Osteoblast (primary cell): ENCODE measurements around the gene TENM4. TPM values are rescaled to one million over a fixed set of nuclear protein-coding genes. Genes with fewer than 3 reads are reported as not detected.

Source experiments
- DNase-seq: peaks from one replicate; pipeline ENCODE4 v3.0.0; 2011; ENCODE audit warnings: low spot score, mixed read lengths; ENCODE audit not compliant: insufficient read length; ENCODE audit errors: missing footprints
- H2AFZ ChIP-seq: 2 replicates; pipeline ENCODE4 v1.6.0; 2011; ENCODE audit warnings: mild to moderate bottlenecking, low read length
- H3K27ac ChIP-seq: 2 replicates; pipeline ENCODE4 v1.5.1; 2011; ENCODE audit warnings: mild to moderate bottlenecking, low read depth, low read length, moderate library complexity
- H3K27me3 ChIP-seq: 2 replicates; pipeline ENCODE4 v1.6.0; 2012; ENCODE audit warnings: mild to moderate bottlenecking, control low read depth, inconsistent platforms, low read length, moderate library complexity; ENCODE audit not compliant: insufficient read depth
- H3K36me3 ChIP-seq: 2 replicates; pipeline ENCODE4 v1.5.1; 2011; ENCODE audit warnings: mild to moderate bottlenecking, low read length, control low read depth, moderate library complexity; ENCODE audit not compliant: insufficient read depth
- H3K4me1 ChIP-seq: 2 replicates; pipeline ENCODE4 v1.5.1; 2011; ENCODE audit warnings: mild to moderate bottlenecking, low read length, control low read depth, moderate library complexity; ENCODE audit not compliant: insufficient read depth
- H3K4me2 ChIP-seq: 2 replicates; pipeline ENCODE4 v1.6.0; 2011; ENCODE audit warnings: mild to moderate bottlenecking, low read length; ENCODE audit not compliant: insufficient read depth
- H3K4me3 ChIP-seq: fragments of 200-600 bp; sonication (generic); 3 replicates; pipeline ENCODE4 v1.5.1; 2012; ENCODE audit warnings: mild to moderate bottlenecking, low read length, inconsistent platforms; ENCODE audit not compliant: insufficient read depth
- H3K79me2 ChIP-seq: 2 replicates; pipeline ENCODE4 v1.6.0; 2012; ENCODE audit warnings: mild to moderate bottlenecking, low read length, control low read depth, inconsistent platforms; ENCODE audit not compliant: insufficient read depth
- H3K9me3 ChIP-seq: 2 replicates; pipeline ENCODE4 v1.5.1; 2011; ENCODE audit warnings: low read depth, low read length, control low read depth
- H4K20me1 ChIP-seq: 2 replicates; pipeline ENCODE4 v1.6.0; 2012; ENCODE audit warnings: mild to moderate bottlenecking, low read length, control low read depth; ENCODE audit not compliant: insufficient read depth
- CTCF ChIP-seq: IDR thresholded peaks from 2 replicates; pipeline ENCODE4 v1.5.1; 2011; ENCODE audit warnings: mild to moderate bottlenecking, low read depth, low read length, moderate library complexity; ENCODE audit errors: extremely low read depth
- total RNA-seq: library from RNA; depleted of rRNA; stranded (reverse); fragments of >200 nt; gene quantifications from 2 replicates; pipeline ENCODE4 v1.2.3, GENCODE V29; 2012

The TENM4 gene
- total RNA-seq, 1 donor: 63.3 TPM

- no peak for TF ChIP-seq CTCF
- H3K79me2 ChIP-seq: no peaks in the 10 kb centered on the region
- H3K4me3 ChIP-seq: no peak overlapping the region
- H3K9me3 ChIP-seq: no peaks in the 10 kb centered on the region
- H2AFZ ChIP-seq: no peak overlapping the region
- no peak overlapping the region for H3K27ac ChIP-seq
- H3K4me2 ChIP-seq: no peak overlapping the region
- no peaks in the 10 kb centered on the region for H3K27me3 ChIP-seq
- DNase-seq: no peak
- no peaks in the 10 kb centered on the region for H3K36me3 ChIP-seq
- H3K4me1 ChIP-seq: peaks cover 3% of the 10 kb centered on the region
- H4K20me1 ChIP-seq: no peaks in the 10 kb centered on the region
These were observed 293.1 kb downstream of the TENM4 start for GRCh38 chr11:79147731-79148130.

GRCh38 chr11:79147011-79147410, 293.8 kb downstream of the TENM4 start:
- Histone ChIP-seq H3K27me3 (no peaks in the 10 kb centered on the region), H3K27ac (no peak overlapping the region), H4K20me1 (no peaks in the 10 kb centered on the region), H3K4me3 (no peak overlapping the region), H3K9me3 (no peaks in the 10 kb centered on the region), H3K4me2 (no peak overlapping the region), H3K79me2 (no peaks in the 10 kb centered on the region), H2AFZ (no peak overlapping the region), H3K4me1 (no peaks in the 10 kb centered on the region), H3K36me3 (no peaks in the 10 kb centered on the region)
- TF ChIP-seq CTCF: no peak
- no peak for DNase-seq

GRCh38 chr11:79139900-79140299, 300.9 kb downstream of the TENM4 start:
- Histone ChIP-seq H3K27ac (no peak overlapping the region), H2AFZ (no peak overlapping the region), H3K9me3 (no peaks in the 10 kb centered on the region), H3K79me2 (no peaks in the 10 kb centered on the region), H3K4me2 (no peak overlapping the region), H3K4me1 (no peaks in the 10 kb centered on the region), H3K27me3 (no peaks in the 10 kb centered on the region), H3K36me3 (no peaks in the 10 kb centered on the region), H3K4me3 (no peak overlapping the region), H4K20me1 (no peaks in the 10 kb centered on the region)
- TF ChIP-seq CTCF: no peak
- DNase-seq: peak; percentile 35

DNA sequence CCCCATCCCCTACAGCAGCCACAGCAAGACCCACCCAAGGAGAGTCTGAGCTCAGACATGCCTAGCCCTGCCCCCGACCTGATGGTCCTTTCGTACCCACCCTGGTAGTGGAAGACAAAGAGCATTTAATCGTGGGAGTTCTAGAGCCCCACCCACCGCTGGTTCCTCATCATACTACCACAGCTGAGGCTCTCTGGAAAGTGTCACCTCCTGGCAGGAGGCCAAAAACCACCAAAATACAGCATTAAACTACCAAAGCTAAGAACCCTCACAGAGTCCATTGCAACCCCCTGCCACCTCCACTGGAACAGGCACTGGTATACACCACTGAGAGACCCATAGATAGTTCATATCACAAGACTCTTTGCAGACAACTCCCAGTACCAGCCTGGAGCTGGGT, 311.1 kb downstream of the TENM4 start:
- no peak for DNase-seq
- no peak overlapping the region for H3K4me3 ChIP-seq
- H3K4me1 ChIP-seq: no peaks in the 10 kb centered on the region
- no peak overlapping the region for H3K27ac ChIP-seq
- H3K27me3 ChIP-seq: no peaks in the 10 kb centered on the region
- no peak for TF ChIP-seq CTCF
- H2AFZ ChIP-seq: no peak overlapping the region
- H3K9me3 ChIP-seq: no peaks in the 10 kb centered on the region
- H4K20me1 ChIP-seq: no peaks in the 10 kb centered on the region
- no peaks in the 10 kb centered on the region for H3K36me3 ChIP-seq
- H3K4me2 ChIP-seq: no peak overlapping the region
- H3K79me2 ChIP-seq: no peaks in the 10 kb centered on the region
